ENCODE data around the gene PDE1A. TPM values are rescaled to one million over a fixed set of nuclear protein-coding genes. Genes with fewer than 3 reads are reported as not detected.

The PDE1A gene
- total RNA-seq, 1 experiment from 2014 or later, result 10.9 TPM

DNA sequence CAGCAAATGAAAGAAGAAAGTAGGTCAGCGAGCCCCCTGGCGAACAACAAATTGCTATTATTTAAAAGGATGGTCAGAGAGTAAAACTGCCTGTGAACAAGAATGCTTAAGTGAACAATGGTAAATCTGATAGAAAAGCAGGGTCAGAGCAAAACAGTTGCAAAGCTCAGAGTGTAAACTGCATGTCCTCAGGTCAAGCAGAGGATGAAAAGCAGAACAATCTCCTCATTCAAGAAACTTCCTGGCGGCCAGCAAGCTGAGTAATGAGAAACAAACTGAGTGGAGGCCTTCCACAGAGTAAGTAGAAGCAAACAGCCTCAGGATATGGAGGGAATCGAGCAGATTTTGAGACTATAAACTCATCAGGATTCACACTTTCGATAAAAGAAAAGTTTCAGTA lies 323.3 kb downstream of the PDE1A start:
- no peak for DNase-seq (ENCODE audit: low spot score)
- in situ Hi-C loops (cut with HindIII; ENCODE audit: low sequenced_read_pairs), result no loop called here

DNA sequence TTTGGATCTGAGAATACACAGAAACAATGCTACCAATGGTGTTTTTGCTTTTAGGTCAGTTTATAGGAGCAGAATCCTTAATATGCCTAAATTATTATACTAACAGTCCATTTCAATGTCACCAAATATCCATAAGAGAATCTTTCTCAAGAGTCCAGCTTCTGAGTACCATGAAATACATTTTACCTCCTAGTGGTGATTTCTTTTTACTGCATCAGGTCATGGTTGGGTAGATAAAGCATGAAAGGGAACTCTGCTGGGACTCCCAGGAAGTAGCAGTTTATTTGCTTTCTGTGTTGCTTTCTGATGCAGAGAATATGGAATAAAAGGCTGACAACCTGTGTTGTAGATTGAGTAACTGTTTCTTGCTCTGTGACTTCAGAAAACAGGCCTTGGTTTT lies 325.6 kb downstream of the PDE1A start:
- no peak for DNase-seq (ENCODE audit: low spot score)
- in situ Hi-C loops (cut with HindIII; ENCODE audit: low sequenced_read_pairs), result no loop called here

DNA sequence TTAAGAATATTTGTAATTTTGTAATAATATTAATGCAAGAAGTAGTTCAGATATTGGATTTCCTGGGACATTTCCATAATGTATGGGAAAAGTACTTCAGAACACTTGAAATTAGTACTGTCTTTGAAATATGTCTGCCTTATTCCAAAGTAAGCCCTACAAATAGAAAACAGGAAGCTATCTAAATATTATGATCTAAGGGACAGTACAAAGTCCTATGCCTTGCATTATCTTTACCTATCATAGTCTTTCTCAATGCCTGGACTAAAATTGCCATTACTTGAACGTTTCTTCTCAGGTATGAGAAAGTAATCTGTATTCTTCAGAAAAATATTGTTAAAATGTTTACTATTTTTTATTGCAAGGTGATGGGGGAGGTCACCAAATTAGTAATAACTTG lies 328.2 kb downstream of the PDE1A start:
- in situ Hi-C loops (cut with HindIII; ENCODE audit: low sequenced_read_pairs), result no loop called here
- no peak for DNase-seq (ENCODE audit: low spot score)

DNA sequence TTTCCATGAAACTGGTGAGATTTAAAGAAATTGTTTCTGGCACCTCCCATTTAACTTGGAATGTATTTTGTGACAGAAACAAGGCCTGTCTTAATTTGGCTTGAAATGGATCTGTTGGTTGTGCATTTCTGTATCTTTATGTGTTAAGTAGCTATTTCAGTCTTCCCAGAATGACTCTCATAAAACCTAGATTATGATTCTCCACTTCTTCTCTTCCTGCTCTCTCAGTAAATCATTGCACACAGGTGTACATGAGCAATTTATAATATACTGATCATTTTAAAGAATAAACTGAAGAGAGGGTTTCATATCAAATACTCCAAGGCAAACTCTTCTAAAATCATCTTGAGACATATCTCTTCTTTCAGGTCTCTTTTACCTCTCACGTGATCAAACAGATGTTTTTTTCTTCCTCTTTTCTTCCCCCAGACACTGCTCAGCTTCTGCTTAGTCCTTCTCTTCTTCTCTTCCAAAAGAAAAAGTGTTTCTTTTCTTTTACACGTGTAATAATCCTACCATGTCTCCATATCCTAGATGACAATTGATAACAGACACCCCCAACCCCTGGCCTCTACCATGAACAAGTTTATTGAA lies 329.2 kb downstream of the PDE1A start:
- in situ Hi-C loops (cut with HindIII; ENCODE audit: low sequenced_read_pairs), result no loop called here
- no peak for DNase-seq (ENCODE audit: low spot score)

DNA sequence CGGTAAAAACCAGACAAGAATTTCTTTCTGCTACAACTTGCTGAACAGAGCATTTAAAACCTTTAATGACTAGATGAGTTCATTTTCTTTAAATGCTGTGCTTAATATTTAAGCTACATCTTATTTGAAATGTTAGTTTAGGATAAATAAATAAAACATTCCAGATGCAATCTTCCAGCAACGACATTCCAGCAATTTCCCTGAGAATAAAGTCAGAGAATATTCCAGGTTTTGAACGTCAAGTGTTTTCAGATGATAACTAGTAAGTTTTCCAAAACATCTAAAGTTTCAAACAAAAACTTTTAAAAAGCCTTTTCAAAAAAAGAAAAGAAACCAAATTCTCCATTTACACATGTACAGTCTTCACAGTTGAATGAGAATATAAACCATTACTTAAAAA lies 336.4 kb downstream of the PDE1A start:
- in situ Hi-C loops (cut with HindIII; ENCODE audit: low sequenced_read_pairs), result no loop called here
- no peak for DNase-seq (ENCODE audit: low spot score)

All from G401 (cell line).